Endothelial cell of umbilical vein (primary cell): ENCODE measurements around the gene GATAD2A. TPM values are rescaled to one million over a fixed set of nuclear protein-coding genes. Genes with fewer than 3 reads are reported as not detected.
A peak's percentile ranks its signal among the peaks of the same experiment; 100 is the strongest.

Source experiments
- BruUV-seq: library from RNA; stranded (reverse); fragments of 400-500 nt; replicated peaks from 2 replicates; lab custom pipeline; 2021; lab: Mats Ljungman, UMichigan
- CTCF ChIA-PET: fragments of 300-600, 350-600 bp; sonication (Branson Sonifier 250); formaldehyde crosslinking; loops from one replicate; lab custom pipeline; 2021; ENCODE audit warnings: antibody characterized with exemption, inconsistent platforms; lab: Charles Lee
- POLR2A ChIA-PET: fragments of 300-600, 350-600 bp; sonication (Branson Sonifier 250); formaldehyde crosslinking; loops from one replicate; lab custom pipeline; 2021; ENCODE audit warnings: antibody characterized with exemption, inconsistent platforms; lab: Charles Lee
- DNase-seq: peaks from one replicate; pipeline ENCODE4 v3.0.0-alpha.2; 2011; ENCODE audit warnings: low read depth, low spot score
- FAIRE-seq: peaks from 2 replicates; lab custom pipeline; 2011; peaks lifted over from hg19 to GRCh38; lab: Jason Lieb, UNC
- H2AFZ ChIP-seq: 2 replicates; pipeline ENCODE4 v1.6.0; 2012; ENCODE audit warnings: low read depth, low read length, control low read depth, inconsistent platforms
- H3K27ac ChIP-seq: 2 replicates; pipeline ENCODE4 v1.5.1; 2011; ENCODE audit warnings: low read depth, mild to moderate bottlenecking, control low read depth, low read length, moderate library complexity; ENCODE audit not compliant: insufficient read depth
- H3K27me3 ChIP-seq, 2 experiments: 2 replicates each; pipeline versions ENCODE4 v1.6.0 to v1.6.1; 2011; ENCODE audit warnings: low read length in 2 of 2, mixed read lengths in 1 of 2; ENCODE audit not compliant: control insufficient read depth in 2 of 2, insufficient read depth in 2 of 2
- H3K36me3 ChIP-seq, 2 experiments: 2 replicates in 1 of 2; 3 replicates in 1 of 2; pipeline ENCODE4 v1.5.1; 2011; ENCODE audit warnings: low read length in 2 of 2, mild to moderate bottlenecking in 1 of 2, moderate library complexity in 1 of 2; ENCODE audit not compliant: control insufficient read depth in 2 of 2, insufficient read depth in 2 of 2; ENCODE audit errors: extremely low read depth in 1 of 2
- H3K4me1 ChIP-seq: 3 replicates; pipeline ENCODE4 v1.5.1; 2011; ENCODE audit warnings: mild to moderate bottlenecking, low read length; ENCODE audit not compliant: control insufficient read depth, insufficient read depth; ENCODE audit errors: extremely low read depth
- H3K4me2 ChIP-seq: 2 replicates; pipeline ENCODE4 v1.6.1; 2011; ENCODE audit warnings: low read length, control low read depth, mixed read lengths; ENCODE audit not compliant: insufficient read depth
- H3K4me3 ChIP-seq, 3 experiments: fragments of 200-600 bp in 1 of 3; sonication (generic), shearing (Covaris generic) in 1 of 3; replicated peaks in 1 of 3; 2 replicates each; pipeline ENCODE4 v1.5.1; 2011 to 2016; ENCODE audit warnings: control low read depth in 3 of 3, low read length in 3 of 3, mild to moderate bottlenecking in 2 of 3, inconsistent platforms in 1 of 3, low read depth in 1 of 3, moderate library complexity in 1 of 3; ENCODE audit not compliant: insufficient read depth in 1 of 3
- H3K79me2 ChIP-seq: 2 replicates; pipeline ENCODE4 v1.6.0; 2012; ENCODE audit warnings: low read length, inconsistent platforms; ENCODE audit not compliant: control insufficient read depth, insufficient read depth
- H3K9ac ChIP-seq: replicated peaks from 2 replicates; pipeline ENCODE3; 2011; ENCODE audit warnings: low read length, control low read depth; ENCODE audit not compliant: insufficient read depth; ENCODE audit errors: extremely low read depth
- H3K9me1 ChIP-seq: replicated peaks from 3 replicates; pipeline ENCODE4 v1.6.0; 2011; ENCODE audit warnings: mild to moderate bottlenecking, low read length; ENCODE audit not compliant: control insufficient read depth, insufficient read depth; ENCODE audit errors: extremely low read depth
- H3K9me3 ChIP-seq: replicated peaks from 2 replicates; pipeline ENCODE4 v1.5.1; 2012; ENCODE audit warnings: low read length, inconsistent platforms; ENCODE audit not compliant: control insufficient read depth, insufficient read depth
- H4K20me1 ChIP-seq: replicated peaks from 2 replicates; pipeline ENCODE3; 2011; ENCODE audit warnings: mild to moderate bottlenecking, low read length; ENCODE audit not compliant: control insufficient read depth, insufficient read depth; ENCODE audit errors: extremely low read depth
- CTCF ChIP-seq, 2 donors: IDR thresholded peaks; 1 replicate in 1 of 2; 2 replicates in 1 of 2; pipeline ENCODE4 v1.5.1; 2011; ENCODE audit warnings: low read length in 2 of 2, mild to moderate bottlenecking in 2 of 2, moderate library complexity in 2 of 2, control low read depth in 1 of 2, inconsistent platforms in 1 of 2, low read depth in 1 of 2; ENCODE audit not compliant: insufficient read depth in 1 of 2; ENCODE audit errors: extremely low read depth in 1 of 2
- EZH2 ChIP-seq: IDR thresholded peaks from 2 replicates; pipeline ENCODE4 v1.6.1; 2012; ENCODE audit warnings: borderline replicate concordance, low read depth, mild to moderate bottlenecking, moderate library complexity, low read length, inconsistent platforms; ENCODE audit not compliant: severe bottlenecking
- FOS ChIP-seq: IDR thresholded peaks from 2 replicates; pipeline ENCODE4 v1.6.1; 2011; ENCODE audit warnings: mild to moderate bottlenecking, low read length, moderate library complexity, borderline replicate concordance; ENCODE audit not compliant: insufficient read depth
- GATA2 ChIP-seq: IDR thresholded peaks from 2 replicates; pipeline ENCODE4 v1.7.0; 2011; ENCODE audit warnings: low read depth, mild to moderate bottlenecking, moderate library complexity, mixed read lengths, low read length; ENCODE audit not compliant: insufficient read length, insufficient read depth
- JUN ChIP-seq: IDR thresholded peaks from 2 replicates; pipeline ENCODE4 v1.6.1; 2011; ENCODE audit warnings: borderline replicate concordance, low read depth; ENCODE audit not compliant: insufficient read length, insufficient read depth
- MAX ChIP-seq: IDR thresholded peaks from 2 replicates; pipeline ENCODE4 v1.6.1; 2011; ENCODE audit not compliant: insufficient read depth, insufficient read length
- MYC ChIP-seq: IDR thresholded peaks from one replicate; pipeline ENCODE4 v1.6.1; 2011; ENCODE audit warnings: mild to moderate bottlenecking, low read depth, low read length
- POLR2A ChIP-seq: IDR thresholded peaks from 2 replicates; pipeline ENCODE4 v1.6.1; 2012; ENCODE audit warnings: low read depth, mild to moderate bottlenecking, control low read depth, low read length
- POLR2AphosphoS5 ChIP-seq: IDR thresholded peaks from 2 replicates; pipeline ENCODE4 v1.6.1; 2012; ENCODE audit warnings: low read depth, mild to moderate bottlenecking, control low read depth, low read length, moderate library complexity; ENCODE audit not compliant: insufficient read depth
- dilution Hi-C: fragments of 300-500 bp; cut with MboI; formaldehyde crosslinking; loops from one replicate; pipeline ENCODE4 v1.15.0; 2019; ENCODE audit warnings: low sequenced_read_pairs; ENCODE audit not compliant: extremely low pct_ligation_motif_present
- intact Hi-C: fragments of 100-400 bp; cut with micrococcal nuclease; formaldehyde crosslinking; loops from one replicate; pipeline ENCODE4 v1.10.0; 2022
- polyA plus RNA-seq, 4 experiments: library from polyadenylated mRNA; depleted of rRNA in 3 of 4; stranded (reverse) in 3 of 4; unstranded in 1 of 4; fragments of >200 nt; gene quantifications; 2 replicates each; pipeline versions ENCODE4 v1.2.1 to v1.2.3, GENCODE V29; 2011 to 2012; ENCODE audit warnings: missing spikeins in 1 of 4
- total RNA-seq: library from RNA; stranded (reverse); gene quantifications from 2 replicates; pipeline ENCODE4 v1.2.3, GENCODE V29; 2021

Gene GATAD2A
- total and polyA plus RNA-seq, 2 donors (not counting 3 experiments of a cell fraction or from before 2014, with no cell fraction given), result 27.3 to 134 TPM

GRCh38 chr19:19381007-19381926, 24.2 kb upstream of the GATAD2A start:
- no peak overlapping the region for H2AFZ ChIP-seq
- no TSS peak for BruUV-seq
- no peak overlapping the region for H3K4me2 ChIP-seq
- ChIA-PET CTCF (interaction anchor here (0.9 to 2.5 kb wide), 3 partner anchors 8 to 94 kb away, joined by 3 to 6 read pairs (median 3); no protein-coding TSS in a partner anchor), POLR2A (no interaction called here)
- peaks cover 4% of the 10 kb centered on the region for H3K79me2 ChIP-seq
- H3K9me3 ChIP-seq, result no peaks in the 10 kb centered on the region
- H3K9me1 ChIP-seq, result no peaks in the 10 kb centered on the region
- dilution Hi-C loops, result no loop called here
- H4K20me1 ChIP-seq, result no peaks in the 10 kb centered on the region
- H3K4me3 ChIP-seq, result no peak overlapping the region
- no peak overlapping the region for H3K9ac ChIP-seq
- FAIRE-seq (peak; percentile 66), DNase-seq (no peak)
- no peak overlapping the region for H3K27ac ChIP-seq
- intact Hi-C loops, result no loop called here
- H3K4me1 ChIP-seq, result peaks cover 12% of the 10 kb centered on the region
- no peaks in the 10 kb centered on the region for H3K27me3 ChIP-seq
- TF ChIP-seq FOS, result no peak
- TF ChIP-seq POLR2AphosphoS5, result no peak
- TF ChIP-seq POLR2A, result no peak
- TF ChIP-seq EZH2, result no peak
- TF ChIP-seq CTCF (IDR thresholded peaks at IDR 0.05; ENCODE audit: extremely low read depth in 1 of 2, insufficient read depth in 1 of 2, low read depth in 1 of 2, low read length in 2 of 2), result no peak
- TF ChIP-seq MYC, result no peak
- TF ChIP-seq JUN, result no peak
- no peak for TF ChIP-seq MAX
- TF ChIP-seq GATA2, result no peak
- H3K36me3 ChIP-seq, result no peaks in the 10 kb centered on the region
